ENCODE data around the gene TLE1.

The TLE1 gene

DNA sequence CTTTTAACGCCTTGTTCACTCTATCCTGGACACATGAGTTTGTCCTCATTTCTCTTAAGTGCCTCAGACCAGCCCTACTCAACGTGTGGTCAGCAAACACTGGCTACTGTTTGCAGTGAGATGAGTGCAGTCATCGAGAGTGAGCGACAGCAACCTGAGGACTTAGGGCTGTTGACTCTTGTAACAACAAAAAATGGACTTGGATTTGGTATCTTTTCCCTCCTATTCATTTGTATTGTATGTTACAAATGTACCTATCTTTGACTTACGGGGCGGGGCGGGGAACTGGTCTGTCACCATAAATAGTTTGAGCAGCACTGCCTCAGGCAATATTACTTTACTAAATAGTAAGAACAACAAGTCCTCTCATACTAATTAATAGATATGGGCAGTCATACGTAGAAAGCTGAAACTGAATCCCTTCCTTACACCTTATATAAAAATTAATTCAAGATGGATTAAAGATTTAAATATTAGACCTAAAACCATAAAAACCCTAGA, 84.1 kb downstream of the TLE1 start:
- no peak for DNase-seq (ENCODE audit: low read depth)
- TF ChIP-seq, protein P1, sequence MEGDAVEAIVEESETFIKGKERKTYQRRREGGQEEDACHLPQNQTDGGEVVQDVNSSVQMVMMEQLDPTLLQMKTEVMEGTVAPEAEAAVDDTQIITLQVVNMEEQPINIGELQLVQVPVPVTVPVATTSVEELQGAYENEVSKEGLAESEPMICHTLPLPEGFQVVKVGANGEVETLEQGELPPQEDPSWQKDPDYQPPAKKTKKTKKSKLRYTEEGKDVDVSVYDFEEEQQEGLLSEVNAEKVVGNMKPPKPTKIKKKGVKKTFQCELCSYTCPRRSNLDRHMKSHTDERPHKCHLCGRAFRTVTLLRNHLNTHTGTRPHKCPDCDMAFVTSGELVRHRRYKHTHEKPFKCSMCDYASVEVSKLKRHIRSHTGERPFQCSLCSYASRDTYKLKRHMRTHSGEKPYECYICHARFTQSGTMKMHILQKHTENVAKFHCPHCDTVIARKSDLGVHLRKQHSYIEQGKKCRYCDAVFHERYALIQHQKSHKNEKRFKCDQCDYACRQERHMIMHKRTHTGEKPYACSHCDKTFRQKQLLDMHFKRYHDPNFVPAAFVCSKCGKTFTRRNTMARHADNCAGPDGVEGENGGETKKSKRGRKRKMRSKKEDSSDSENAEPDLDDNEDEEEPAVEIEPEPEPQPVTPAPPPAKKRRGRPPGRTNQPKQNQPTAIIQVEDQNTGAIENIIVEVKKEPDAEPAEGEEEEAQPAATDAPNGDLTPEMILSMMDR (conservative IDR thresholded peaks at IDR 0.05; ENCODE audit: low read depth, low read length), result no peak
- no peak overlapping the region for H3K4me3 ChIP-seq (ENCODE audit: low read depth, low read length)

DNA sequence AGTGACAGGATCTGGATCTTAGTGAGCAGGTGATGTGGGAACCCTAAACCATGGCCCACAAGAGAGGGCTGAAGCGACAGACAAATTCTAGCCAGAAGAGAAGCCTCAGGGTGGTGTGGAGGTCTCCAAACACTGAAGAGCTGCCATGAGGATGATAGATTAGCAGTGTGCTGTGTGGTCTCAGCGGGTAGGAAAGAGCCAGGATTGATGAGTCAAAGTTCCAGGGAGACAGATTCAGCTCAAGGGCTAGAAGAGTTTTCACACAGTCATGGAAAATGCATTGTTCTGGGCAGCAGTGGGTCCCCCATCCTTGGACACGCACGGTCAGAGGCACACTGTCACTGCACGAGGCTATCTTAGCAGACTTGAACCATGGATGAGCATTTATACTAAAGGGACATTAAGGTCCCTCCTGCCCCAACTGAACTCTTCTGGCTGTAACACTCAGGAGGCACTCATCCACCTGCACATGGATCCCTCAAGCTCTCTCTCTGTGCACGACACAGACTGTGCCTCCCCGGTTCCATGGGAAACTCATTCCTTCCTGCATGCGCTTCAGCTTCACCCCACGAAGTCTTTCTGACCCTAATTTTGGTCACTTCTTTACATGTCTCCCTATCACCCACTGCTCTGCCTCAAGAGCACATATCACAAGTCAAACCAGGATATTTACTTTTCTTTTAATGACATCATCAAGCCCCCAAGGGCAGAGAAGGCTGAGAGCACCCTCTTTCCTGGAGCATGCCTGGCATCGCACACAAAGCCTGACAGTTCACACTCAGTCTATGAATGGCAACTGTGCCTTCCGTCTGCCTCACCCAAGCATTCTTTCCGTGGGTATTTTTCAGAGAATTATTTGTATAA, 84.8 kb downstream of the TLE1 start:
- DNase-seq (ENCODE audit: low read depth), result no peak
- TF ChIP-seq, protein P1 (conservative IDR thresholded peaks at IDR 0.05; ENCODE audit: low read depth, low read length), result no peak

DNA sequence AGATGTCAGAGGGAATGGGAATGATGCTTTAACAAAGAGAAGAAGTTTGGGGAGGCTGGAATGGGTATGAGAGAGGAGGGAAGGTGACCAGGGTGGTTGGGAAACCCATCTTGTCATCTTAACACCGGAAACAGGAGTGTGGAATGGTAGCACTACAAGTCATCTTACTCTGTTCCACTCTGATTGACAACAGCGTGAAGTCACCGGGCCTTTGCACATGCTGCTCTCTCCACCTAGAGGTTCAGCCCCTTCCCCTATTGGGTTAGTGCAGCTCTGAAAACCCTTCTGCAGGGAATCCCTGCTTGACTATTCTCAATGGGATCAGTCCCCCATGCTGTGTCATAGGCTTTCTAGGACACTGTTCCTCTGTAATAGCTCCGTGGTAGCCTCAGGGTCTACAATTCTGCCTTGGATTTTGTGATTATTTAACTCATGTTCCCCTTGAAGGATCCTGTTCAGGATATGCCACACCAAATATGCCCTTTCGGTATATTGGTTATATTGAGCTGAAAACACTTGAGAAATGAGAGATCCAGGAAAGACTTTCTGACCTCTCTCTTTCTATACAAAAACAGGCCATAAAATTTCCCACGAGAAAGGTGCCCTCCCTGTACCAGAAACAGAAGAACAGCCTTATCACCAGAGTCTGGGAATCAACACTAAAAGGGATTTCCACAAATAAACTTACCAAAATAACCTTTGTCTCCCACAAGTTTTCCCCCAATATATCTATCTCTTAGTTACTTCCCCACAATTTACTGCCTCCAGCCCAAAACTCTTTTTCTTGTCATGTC, 86.3 kb downstream of the TLE1 start:
- TF ChIP-seq, protein P1 (conservative IDR thresholded peaks at IDR 0.05; ENCODE audit: low read depth, low read length), result no peak
- DNase-seq (ENCODE audit: low read depth), result no peak

More for the DNA sequence above, 84.8 kb downstream of the TLE1 start:
- H3K4me3 ChIP-seq (ENCODE audit: low read depth, low read length), result no peak overlapping the region

DNA sequence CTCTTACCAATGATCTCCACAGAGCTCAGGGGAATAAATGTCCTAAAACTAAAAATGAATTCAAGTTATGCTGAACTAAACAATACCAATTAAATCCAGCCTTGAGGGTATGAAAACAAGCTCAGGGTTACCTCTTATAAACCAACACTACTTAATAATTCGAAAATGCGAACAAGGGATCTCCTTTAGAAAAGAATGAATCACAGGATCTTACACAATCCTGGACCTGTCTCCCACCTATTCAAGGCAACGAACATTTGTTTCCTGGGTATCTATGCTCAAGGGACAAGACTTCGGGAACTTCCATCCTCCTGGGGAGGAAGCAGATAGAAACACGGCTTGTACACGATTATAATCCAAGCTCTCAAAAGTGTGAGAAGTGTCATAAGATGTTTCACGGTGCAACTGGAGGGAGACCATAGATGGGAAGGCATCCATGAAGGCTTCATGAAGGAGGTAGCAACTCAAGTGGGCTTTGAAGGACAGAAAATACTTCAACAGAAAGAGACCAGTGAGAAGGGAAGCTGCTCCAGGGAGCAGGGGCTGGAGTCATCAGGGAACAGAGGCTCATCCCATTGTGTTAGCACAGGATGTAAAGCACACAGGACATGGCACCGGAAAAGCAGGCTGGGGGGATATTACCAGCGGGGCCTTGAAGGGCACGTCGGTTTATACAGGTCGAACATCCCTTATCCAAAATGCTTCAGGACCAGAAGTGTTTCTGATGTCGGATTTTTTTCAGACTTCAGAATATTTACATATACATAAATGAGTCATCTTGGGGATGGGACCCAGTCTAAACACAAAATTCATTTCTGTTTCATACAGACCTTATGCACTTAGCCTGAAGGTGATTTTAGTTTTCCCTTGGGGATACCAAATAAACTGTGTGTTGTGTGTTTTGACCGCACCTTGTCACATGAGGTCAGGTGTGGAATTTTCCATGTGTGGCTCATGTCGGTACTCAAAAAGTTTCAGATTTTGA, 87.4 kb downstream of the TLE1 start:
- TF ChIP-seq, protein P1 (conservative IDR thresholded peaks at IDR 0.05; ENCODE audit: low read depth, low read length), result no peak

More for the DNA sequence above, 86.3 kb downstream of the TLE1 start:
- no peak overlapping the region for H3K4me3 ChIP-seq (ENCODE audit: low read depth, low read length)

DNA sequence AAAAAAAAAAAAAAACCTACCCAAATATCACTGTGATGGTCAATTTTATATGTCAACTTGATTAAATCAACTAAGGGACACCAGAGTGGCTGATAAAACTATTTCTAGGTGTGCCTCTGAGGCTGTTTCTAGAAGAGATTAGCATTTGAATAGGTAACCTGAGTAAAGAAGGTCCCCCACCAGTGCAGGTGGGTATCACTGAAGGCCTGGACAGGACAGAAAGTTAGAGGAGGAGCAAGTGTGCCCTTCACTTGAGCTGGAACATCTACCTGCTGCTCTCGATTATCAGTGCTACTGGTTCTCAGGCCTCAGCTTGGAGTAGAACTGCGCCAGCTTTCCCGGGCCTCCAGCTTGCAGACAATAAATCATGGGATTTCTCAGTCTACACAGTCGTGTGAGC, 88.7 kb downstream of the TLE1 start:
- TF ChIP-seq, protein P1 (conservative IDR thresholded peaks at IDR 0.05; ENCODE audit: low read depth, low read length), result no peak
- H3K4me3 ChIP-seq (ENCODE audit: low read depth, low read length), result no peak overlapping the region
- no peak for DNase-seq (ENCODE audit: low read depth)

More for the DNA sequence above, 87.4 kb downstream of the TLE1 start:
- no peak overlapping the region for H3K4me3 ChIP-seq (ENCODE audit: low read depth, low read length)
- DNase-seq (ENCODE audit: low read depth), result peak; percentile 61

DNA sequence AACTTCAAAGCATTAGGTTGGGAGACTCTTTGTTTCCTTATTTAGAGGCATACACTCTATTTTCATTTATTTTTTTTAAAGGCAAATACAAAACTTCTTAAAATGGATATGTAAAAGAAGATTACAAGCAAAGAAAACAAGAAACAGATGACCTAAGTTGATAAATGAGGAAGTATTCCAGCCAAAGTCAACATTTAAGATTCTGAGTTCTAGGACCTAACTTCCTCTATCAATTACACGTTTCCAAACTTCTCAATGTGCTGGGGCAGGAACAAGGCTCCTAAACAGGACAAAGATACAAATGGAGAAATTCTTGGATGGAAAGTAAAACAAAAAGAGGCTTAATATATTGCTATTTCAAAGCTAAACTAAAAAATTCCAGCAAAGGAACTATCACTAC, 89.5 kb downstream of the TLE1 start:
- DNase-seq (ENCODE audit: low read depth), result peak; percentile 31
- H3K4me3 ChIP-seq (ENCODE audit: low read depth, low read length), result no peak overlapping the region
- TF ChIP-seq, protein P1 (conservative IDR thresholded peaks at IDR 0.05; ENCODE audit: low read depth, low read length), result no peak
